ENCODE data around the gene ASPM. TPM values are rescaled to one million over a fixed set of nuclear protein-coding genes. Genes with fewer than 3 reads are reported as not detected.

Gene ASPM
- total RNA-seq, 5 donors from 2014 or later (not counting 1 experiment from before 2014, with no cell fraction given), result 0.41 to 0.93 (median 0.44) TPM

- no peaks in the 10 kb centered on the region for H3K27me3 ChIP-seq (replicated peaks in 1 of 2; ENCODE audit: control insufficient read depth in 2 of 2, extremely low read depth in 1 of 2, insufficient read depth in 2 of 2, low read length in 1 of 2)
- CTCF ChIA-PET, result no interaction called here
- no CpG with 5 or more reads among the region's 1 CpG for WGBS (ENCODE audit: insufficient coverage)
- H3K27ac ChIP-seq (ENCODE audit: low read length), result no peak overlapping the region
- H3K4me3 ChIP-seq (ENCODE audit: control insufficient read depth in 1 of 2, extremely low read depth in 1 of 2, low read length in 1 of 2), result no peak overlapping the region
- no peaks in the 10 kb centered on the region for H3K9me3 ChIP-seq
- H3K36me3 ChIP-seq (ENCODE audit: control insufficient read depth in 2 of 2, extremely low read depth in 1 of 2, insufficient read depth in 1 of 2, low read length in 1 of 2), result no peaks in the 10 kb centered on the region
- H3K4me1 ChIP-seq (ENCODE audit: control insufficient read depth in 1 of 2, extremely low read depth in 1 of 2, insufficient read depth in 2 of 2, low read length in 2 of 2), result no peaks in the 10 kb centered on the region
- H3K4me3 Mint-ChIP-seq, result no peak overlapping the region
- no peaks in the 10 kb centered on the region for H3K4me1 Mint-ChIP-seq
- no peaks in the 10 kb centered on the region for H3K27me3 Mint-ChIP-seq
- no peak for DNase-seq
- H3K27ac Mint-ChIP-seq, result no peak overlapping the region
- H3K9me3 Mint-ChIP-seq, result peaks cover 7 to 23% (median 7%) of the 10 kb centered on the region in 3 donors
- ATAC-seq (replicated peaks in 1 of 4), result no peak
- POLR2A ChIA-PET, result no interaction called here
- no peaks in the 10 kb centered on the region for H3K36me3 Mint-ChIP-seq
These were observed 69.9 kb downstream of the ASPM start for GRCh38 chr1:197076585-197076984.

DNA sequence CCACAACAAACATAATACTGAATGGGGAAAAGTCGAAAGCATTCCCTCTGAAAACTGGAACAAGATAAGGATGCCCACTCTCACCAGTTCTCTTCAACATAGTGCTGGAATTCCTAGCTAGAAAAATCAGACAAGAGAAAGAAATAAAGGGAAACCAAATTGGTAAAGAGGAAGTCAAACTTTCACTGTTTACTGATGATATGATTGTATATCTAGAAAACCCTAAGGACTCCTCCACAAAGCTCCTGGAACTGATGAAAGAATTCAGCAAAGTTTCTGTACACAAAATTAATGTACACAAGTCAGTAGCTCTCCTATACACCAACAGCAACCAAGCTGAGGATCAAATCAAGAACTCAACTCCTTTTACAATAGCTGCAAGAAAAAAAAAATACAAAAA lies 72.5 kb downstream of the ASPM start:
- Mint-ChIP-seq H3K27ac (no peak overlapping the region), H3K4me3 (no peak overlapping the region), H3K36me3 (no peaks in the 10 kb centered on the region), H3K4me1 (no peaks in the 10 kb centered on the region), H3K27me3 (peaks cover 0 to 4% of the 10 kb centered on the region in 2 donors), H3K9me3 (peaks cover 5 to 18% (median 6%) of the 10 kb centered on the region in 3 donors)
- ChIA-PET CTCF (interaction anchor here in 1 of 2 donors (0.6 kb wide), 1 partner anchor 125 kb away, joined by 3 read pairs; no protein-coding TSS in a partner anchor), POLR2A (no interaction called here)
- Histone ChIP-seq H3K9me3 (no peaks in the 10 kb centered on the region), H3K27ac (ENCODE audit: low read length) (no peak overlapping the region), H3K4me3 (ENCODE audit: control insufficient read depth in 1 of 2, extremely low read depth in 1 of 2, low read length in 1 of 2) (no peak overlapping the region), H3K36me3 (ENCODE audit: control insufficient read depth in 2 of 2, extremely low read depth in 1 of 2, insufficient read depth in 1 of 2, low read length in 1 of 2) (no peaks in the 10 kb centered on the region), H3K4me1 (ENCODE audit: control insufficient read depth in 1 of 2, extremely low read depth in 1 of 2, insufficient read depth in 2 of 2, low read length in 2 of 2) (no peaks in the 10 kb centered on the region), H3K27me3 (replicated peaks in 1 of 2; ENCODE audit: control insufficient read depth in 2 of 2, extremely low read depth in 1 of 2, insufficient read depth in 2 of 2, low read length in 1 of 2) (peaks cover 0 to 2% of the 10 kb centered on the region in 2 experiments)
- no peak for ATAC-seq (replicated peaks in 1 of 4)
- no peak for DNase-seq
- WGBS (ENCODE audit: insufficient coverage), result no CpG with 5 or more reads among the region's 1 CpG

GRCh38 chr1:197067457-197067818 lies 79.0 kb downstream of the ASPM start:
- Histone ChIP-seq H3K27ac (ENCODE audit: low read length) (no peak overlapping the region), H3K36me3 (ENCODE audit: control insufficient read depth in 2 of 2, extremely low read depth in 1 of 2, insufficient read depth in 1 of 2, low read length in 1 of 2) (no peaks in the 10 kb centered on the region), H3K9me3 (no peaks in the 10 kb centered on the region), H3K4me1 (ENCODE audit: control insufficient read depth in 1 of 2, extremely low read depth in 1 of 2, insufficient read depth in 2 of 2, low read length in 2 of 2) (no peaks in the 10 kb centered on the region), H3K27me3 (replicated peaks in 1 of 2; ENCODE audit: control insufficient read depth in 2 of 2, extremely low read depth in 1 of 2, insufficient read depth in 2 of 2, low read length in 1 of 2) (peaks cover 0 to 7% of the 10 kb centered on the region in 2 experiments), H3K4me3 (ENCODE audit: control insufficient read depth in 1 of 2, extremely low read depth in 1 of 2, low read length in 1 of 2) (no peak overlapping the region)
- CTCF ChIA-PET, result no interaction called here
- DNase-seq (no peak), ATAC-seq (replicated peaks in 1 of 4) (no peak)
- Mint-ChIP-seq H3K4me1 (no peaks in the 10 kb centered on the region), H3K27ac (no peak overlapping the region), H3K27me3 (peaks cover 0 to 4% of the 10 kb centered on the region in 2 donors), H3K4me3 (no peak overlapping the region), H3K9me3 (peaks cover 5 to 9% (median 6%) of the 10 kb centered on the region in 3 donors), H3K36me3 (no peaks in the 10 kb centered on the region)
- POLR2A ChIA-PET, result no interaction called here

DNA sequence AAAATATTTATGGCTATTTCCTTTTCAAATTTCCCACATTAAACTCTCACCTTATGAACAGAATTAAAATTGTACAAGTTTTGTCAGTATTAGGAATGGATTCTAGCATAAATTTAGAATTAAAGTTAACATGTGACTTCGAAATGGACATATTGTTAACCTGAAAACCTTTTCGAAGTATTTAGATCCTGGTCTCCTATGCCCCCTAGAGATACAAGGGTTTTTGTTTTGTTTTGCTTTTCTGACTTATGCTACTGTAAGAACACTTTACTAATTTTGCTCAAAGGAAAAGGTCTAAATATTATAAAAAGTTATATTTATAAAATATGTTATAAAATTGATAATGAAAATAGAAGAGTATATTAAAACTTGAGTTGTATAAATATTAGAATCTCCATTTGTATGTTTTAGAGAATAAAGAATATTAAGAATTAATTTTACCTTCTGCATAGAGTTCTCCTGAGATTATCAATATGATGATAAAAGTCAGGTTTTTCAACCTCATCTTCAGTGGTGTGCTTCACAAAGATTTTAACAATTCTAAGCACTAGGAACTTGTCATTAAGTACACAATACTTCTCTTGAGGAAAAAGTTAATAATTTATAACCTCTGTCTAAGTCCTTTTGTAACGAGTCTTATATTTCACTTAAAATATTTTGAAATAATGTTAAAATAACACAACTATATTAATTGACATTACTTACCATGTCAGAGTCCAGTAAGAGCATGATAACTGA lies 79.6 kb downstream of the ASPM start, which contains the start of gene F13B:
TSS of gene F13B (minus strand) at position 542 of the 738 bp plus-strand sequence. CDS start at position 505, 37 bp downstream.
- WGBS (ENCODE audit: insufficient coverage), result no CpG with 5 or more reads among the region's 3 CpGs
- CTCF ChIA-PET, result no interaction called here
- Mint-ChIP-seq H3K36me3 (no peaks in the 10 kb centered on the region), H3K27me3 (peaks cover 4% of the 10 kb centered on the region in 2 donors), H3K9me3 (peaks cover 5 to 8% (median 6%) of the 10 kb centered on the region in 3 donors), H3K27ac (no peak within 1 kb of the TSS), H3K4me1 (no peaks in the 10 kb centered on the region), H3K4me3 (no peak within 1 kb of the TSS)
- Histone ChIP-seq H3K27ac (ENCODE audit: low read length) (no peak within 1 kb of the TSS), H3K4me1 (ENCODE audit: control insufficient read depth in 1 of 2, extremely low read depth in 1 of 2, insufficient read depth in 2 of 2, low read length in 2 of 2) (no peaks in the 10 kb centered on the region), H3K27me3 (replicated peaks in 1 of 2; ENCODE audit: control insufficient read depth in 2 of 2, extremely low read depth in 1 of 2, insufficient read depth in 2 of 2, low read length in 1 of 2) (peaks cover 0 to 7% of the 10 kb centered on the region in 2 experiments), H3K36me3 (ENCODE audit: control insufficient read depth in 2 of 2, extremely low read depth in 1 of 2, insufficient read depth in 1 of 2, low read length in 1 of 2) (no peaks in the 10 kb centered on the region), H3K9me3 (no peaks in the 10 kb centered on the region), H3K4me3 (ENCODE audit: control insufficient read depth in 1 of 2, extremely low read depth in 1 of 2, low read length in 1 of 2) (no peak within 1 kb of the TSS)
- ATAC-seq (replicated peaks in 1 of 4) (no peak), DNase-seq (no peak)
- POLR2A ChIA-PET, result no interaction called here

DNA sequence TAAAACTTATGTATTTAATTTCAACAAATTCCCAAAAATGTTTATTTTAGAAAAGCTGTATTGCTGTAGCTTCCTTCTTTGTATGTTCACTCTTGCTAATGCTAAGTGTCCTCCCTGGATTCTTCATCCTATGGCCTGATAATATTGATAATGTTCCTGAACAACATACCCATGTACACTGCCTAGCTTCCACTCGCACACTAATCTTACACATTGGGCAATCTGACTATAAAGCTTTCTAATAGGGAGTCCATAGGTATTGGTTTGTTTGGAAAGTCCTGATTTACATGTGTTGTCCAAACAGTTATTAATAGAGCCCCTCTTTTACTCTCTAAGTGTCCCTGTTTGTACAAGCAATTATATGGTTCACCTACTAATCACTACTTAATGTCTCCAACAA lies 80.2 kb downstream of the ASPM start:
- ChIA-PET POLR2A (no interaction called here), CTCF (no interaction called here)
- H3K4me1 Mint-ChIP-seq, result no peaks in the 10 kb centered on the region
- Histone ChIP-seq H3K27me3 (replicated peaks in 1 of 2; ENCODE audit: control insufficient read depth in 2 of 2, extremely low read depth in 1 of 2, insufficient read depth in 2 of 2, low read length in 1 of 2) (peaks cover 0 to 7% of the 10 kb centered on the region in 2 experiments), H3K4me3 (ENCODE audit: control insufficient read depth in 1 of 2, extremely low read depth in 1 of 2, low read length in 1 of 2) (no peak overlapping the region), H3K27ac (ENCODE audit: low read length) (no peak overlapping the region), H3K36me3 (ENCODE audit: control insufficient read depth in 2 of 2, extremely low read depth in 1 of 2, insufficient read depth in 1 of 2, low read length in 1 of 2) (no peaks in the 10 kb centered on the region), H3K9me3 (no peaks in the 10 kb centered on the region), H3K4me1 (ENCODE audit: control insufficient read depth in 1 of 2, extremely low read depth in 1 of 2, insufficient read depth in 2 of 2, low read length in 2 of 2) (no peaks in the 10 kb centered on the region)
- peaks cover 5 to 8% (median 6%) of the 10 kb centered on the region in 3 donors for H3K9me3 Mint-ChIP-seq
- no peaks in the 10 kb centered on the region for H3K36me3 Mint-ChIP-seq
- H3K4me3 Mint-ChIP-seq, result no peak overlapping the region
- ATAC-seq (replicated peaks in 1 of 4) (no peak), DNase-seq (no peak)
- no CpG with 5 or more reads among the region's 1 CpG for WGBS (ENCODE audit: insufficient coverage)
- H3K27ac Mint-ChIP-seq, result no peak overlapping the region
- H3K27me3 Mint-ChIP-seq, result peaks cover 4% of the 10 kb centered on the region in 2 donors

DNA sequence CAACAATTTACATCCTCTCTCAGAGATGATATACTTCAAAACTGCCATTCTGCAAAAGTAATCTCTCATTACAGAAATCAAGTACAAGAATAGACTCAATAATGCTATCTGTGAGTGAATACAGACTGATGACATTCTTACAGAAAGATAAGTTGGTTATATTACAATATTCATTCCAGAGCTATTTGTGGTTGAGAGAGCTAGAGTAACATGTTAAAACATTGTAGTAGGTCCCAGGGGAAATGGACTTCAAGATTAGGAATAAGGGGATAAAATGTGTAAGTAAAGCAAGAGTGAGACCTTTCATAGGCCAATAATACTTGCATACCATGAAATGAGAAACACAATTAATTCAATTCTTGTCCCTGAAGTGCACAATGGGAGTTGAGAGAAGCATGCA lies 80.9 kb downstream of the ASPM start:
- DNase-seq, result no peak
- Mint-ChIP-seq H3K36me3 (no peaks in the 10 kb centered on the region), H3K9me3 (peaks cover 5 to 8% (median 6%) of the 10 kb centered on the region in 3 donors), H3K4me1 (no peaks in the 10 kb centered on the region), H3K27ac (no peak overlapping the region), H3K27me3 (peaks cover 4% of the 10 kb centered on the region in 2 donors), H3K4me3 (no peak overlapping the region)
- Histone ChIP-seq H3K36me3 (ENCODE audit: control insufficient read depth in 2 of 2, extremely low read depth in 1 of 2, insufficient read depth in 1 of 2, low read length in 1 of 2) (no peaks in the 10 kb centered on the region), H3K27ac (ENCODE audit: low read length) (no peak overlapping the region), H3K9me3 (no peaks in the 10 kb centered on the region), H3K27me3 (replicated peaks in 1 of 2; ENCODE audit: control insufficient read depth in 2 of 2, extremely low read depth in 1 of 2, insufficient read depth in 2 of 2, low read length in 1 of 2) (peaks cover 0 to 7% of the 10 kb centered on the region in 2 experiments), H3K4me1 (ENCODE audit: control insufficient read depth in 1 of 2, extremely low read depth in 1 of 2, insufficient read depth in 2 of 2, low read length in 2 of 2) (no peaks in the 10 kb centered on the region), H3K4me3 (ENCODE audit: control insufficient read depth in 1 of 2, extremely low read depth in 1 of 2, low read length in 1 of 2) (no peak overlapping the region)
- no peak for ATAC-seq (replicated peaks in 1 of 4)
- ChIA-PET CTCF (interaction anchor here in 1 of 2 donors (0.6 kb wide), 1 partner anchor 309 kb away, joined by 3 read pairs; no protein-coding TSS in a partner anchor), POLR2A (no interaction called here)

Data from T-cell (primary cell).